CD4-positive, alpha-beta T cell treated with Interleukin-12 subunit alpha and Interleukin-12 subunit beta, for 1 hour (primary cell): ENCODE data around the gene COA3.

Experiments
- DNase-seq: peaks from one replicate; pipeline ENCODE4 v3.0.0-alpha.2; 2020

Gene COA3

GRCh38 chr17:42817866-42818265 lies 19.4 kb upstream of the COA3 start:
- no peak for DNase-seq

GRCh38 chr17:42814633-42815399 lies 16.3 kb upstream of the COA3 start:
- no peak for DNase-seq

- no peak for DNase-seq
Measured at GRCh38 chr17:42809250-42809649, 10.7 kb upstream of the COA3 start.

- no peak for DNase-seq
Measured at GRCh38 chr17:42806249-42806648, 7.7 kb upstream of the COA3 start.

DNA sequence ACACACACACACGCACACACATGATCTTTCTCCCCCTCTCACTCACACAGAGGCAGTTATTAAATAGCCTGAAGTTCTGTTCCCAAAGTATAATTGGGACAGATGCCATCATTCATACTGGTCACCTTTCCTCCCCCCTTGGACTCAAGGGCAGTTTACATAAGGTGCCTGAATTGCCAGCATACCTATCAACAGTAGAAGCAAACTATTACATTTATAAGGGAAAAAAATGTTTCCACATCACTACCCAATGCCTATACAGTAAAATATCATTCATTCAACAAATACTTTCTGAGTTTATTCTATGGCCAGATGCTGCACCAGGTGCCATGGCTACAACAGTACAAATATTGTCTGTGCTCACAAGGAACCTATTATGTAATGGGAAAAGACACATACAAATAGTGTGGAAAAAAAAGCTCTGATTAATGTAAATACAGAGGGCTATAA lies 6.4 kb upstream of the COA3 start:
- no peak for DNase-seq

DNA sequence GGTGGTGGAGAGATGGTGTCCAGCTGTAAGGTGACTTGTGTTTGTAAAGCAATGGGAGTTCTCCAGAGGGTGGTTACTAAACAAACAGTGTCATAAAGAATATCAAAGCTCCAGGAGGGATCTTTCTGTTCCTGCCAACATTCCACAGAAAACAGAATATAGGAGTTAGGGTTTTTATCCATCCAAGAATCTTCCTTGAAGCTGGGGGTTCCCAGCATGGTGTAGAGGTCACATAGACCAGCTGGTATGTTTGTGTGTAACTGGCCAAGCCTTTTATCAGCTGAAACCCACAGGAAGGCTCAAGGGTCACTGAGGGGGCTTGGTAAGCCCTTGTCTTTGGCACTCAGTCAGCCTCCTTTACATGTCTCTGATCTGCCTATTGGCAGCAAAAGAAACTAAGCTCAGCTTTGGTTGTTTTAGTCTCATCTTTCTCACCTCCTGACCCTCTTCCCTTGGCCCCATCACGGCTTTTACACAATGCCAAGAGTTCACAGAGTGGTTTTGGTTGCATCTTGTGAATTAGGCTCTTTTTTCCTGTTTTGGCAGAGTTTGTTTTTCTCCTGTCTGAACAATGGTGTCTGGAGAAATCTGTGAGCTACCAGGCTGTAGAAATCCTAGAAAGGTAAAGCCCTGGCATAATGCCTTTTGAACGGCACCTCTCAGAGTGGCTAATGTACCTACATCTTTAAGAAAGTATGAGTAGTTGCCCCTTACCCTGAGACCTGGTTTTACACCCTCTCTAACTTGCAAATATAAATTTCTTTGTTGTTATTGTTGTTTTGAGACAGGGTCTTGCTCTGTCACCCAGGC lies 4.8 kb upstream of the COA3 start:
- no peak for DNase-seq

- DNase-seq, result no peak
Measured at GRCh38 chr17:42798011-42798382, 507 bp downstream of the COA3 start.

- no peak for DNase-seq
Measured at GRCh38 chr17:42797067-42798007, 1.2 kb downstream of the COA3 start.

DNA sequence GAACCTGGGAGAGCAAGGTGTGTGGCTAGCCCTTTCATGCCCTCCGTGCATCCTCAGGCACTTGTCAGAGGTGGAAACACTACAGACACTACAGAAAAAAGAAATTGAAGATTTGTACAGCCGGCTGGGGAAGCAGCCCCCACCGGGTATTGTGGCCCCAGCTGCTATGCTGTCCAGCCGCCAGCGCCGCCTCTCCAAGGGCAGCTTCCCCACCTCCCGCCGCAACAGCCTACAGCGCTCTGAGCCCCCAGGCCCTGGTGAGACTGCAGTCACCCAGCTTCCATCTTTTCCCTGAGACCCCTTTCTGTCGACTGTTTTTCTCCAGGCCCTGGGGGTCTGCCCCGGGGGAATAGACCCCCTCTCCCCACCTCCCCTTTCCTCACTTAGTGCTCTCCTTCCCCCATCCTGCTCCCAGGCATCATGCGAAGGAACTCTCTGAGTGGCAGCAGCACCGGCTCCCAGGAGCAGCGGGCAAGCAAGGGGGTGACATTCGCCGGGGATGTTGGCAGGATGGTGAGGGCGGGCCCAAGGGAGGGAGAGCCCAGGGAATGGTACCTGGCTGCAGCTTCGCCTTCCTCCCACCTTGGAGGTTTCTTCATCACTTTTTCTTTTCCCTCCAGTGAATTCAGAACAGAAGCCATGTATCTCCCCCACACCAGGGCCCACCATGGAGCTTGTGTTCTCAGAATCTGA lies 2.3 kb downstream of the COA3 start:
- no peak for DNase-seq

GRCh38 chr17:42795465-42795864 lies 3.0 kb downstream of the COA3 start:
- no peak for DNase-seq

- DNase-seq, result no peak
Measured at GRCh38 chr17:42795061-42795460, 3.4 kb downstream of the COA3 start.

DNA sequence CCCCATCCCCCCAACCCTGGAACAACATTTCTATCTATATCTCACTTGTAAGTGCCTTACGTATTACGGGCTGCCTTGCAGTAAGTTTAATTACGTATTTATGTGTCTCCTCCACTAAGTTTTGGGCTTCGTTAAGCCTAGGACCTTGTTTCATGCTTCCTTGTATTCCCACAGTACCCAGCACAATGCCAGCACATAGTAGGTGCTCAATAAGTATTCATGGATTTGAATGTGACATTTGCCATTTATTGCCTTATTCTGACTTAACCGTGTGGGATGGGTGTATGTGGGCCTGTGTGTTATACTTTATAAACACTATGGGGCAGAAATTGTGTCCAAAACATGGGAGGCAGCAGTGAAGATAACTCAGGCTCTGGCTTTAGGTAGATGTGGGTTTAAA lies 6.0 kb downstream of the COA3 start:
- no peak for DNase-seq

DNA sequence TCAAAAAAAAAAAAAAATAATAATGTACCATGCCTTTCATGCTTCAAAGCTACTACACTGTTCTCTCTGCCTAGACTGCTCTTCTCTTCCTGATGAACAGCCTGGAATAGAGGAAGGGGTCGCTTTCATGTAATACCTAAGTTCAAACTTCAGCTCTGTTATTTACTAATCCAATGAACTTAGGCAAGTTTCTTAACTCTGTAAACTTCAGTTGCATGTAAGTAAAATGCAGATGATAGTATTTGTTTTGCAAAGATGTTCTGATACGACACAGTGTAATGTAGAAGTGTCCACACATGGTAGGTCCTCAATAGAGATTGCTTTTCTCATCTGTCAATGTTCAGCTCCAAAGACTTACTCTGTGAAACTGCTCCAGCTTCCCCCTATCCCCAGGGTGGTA lies 6.6 kb downstream of the COA3 start:
- DNase-seq, result no peak

DNA sequence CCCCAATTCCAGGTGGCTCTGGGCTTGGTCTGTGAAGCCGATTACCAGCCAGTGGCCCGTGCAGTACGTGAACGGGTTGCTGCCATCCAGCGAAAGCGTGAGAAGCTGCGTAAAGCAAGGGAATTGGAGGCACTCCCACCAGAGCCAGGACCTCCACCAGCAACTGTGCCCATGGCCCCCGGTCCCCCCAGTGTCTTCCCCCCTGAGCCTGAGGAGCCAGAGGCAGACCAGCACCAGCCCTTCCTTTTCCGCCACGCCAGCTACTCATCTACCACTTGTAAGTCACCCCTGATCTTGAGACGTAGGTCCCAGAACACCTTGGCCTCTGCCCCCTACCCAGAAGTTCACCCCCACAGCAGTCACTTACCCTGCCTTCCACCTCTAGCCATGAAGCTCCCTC lies 11.2 kb downstream of the COA3 start:
- DNase-seq, result no peak

DNA sequence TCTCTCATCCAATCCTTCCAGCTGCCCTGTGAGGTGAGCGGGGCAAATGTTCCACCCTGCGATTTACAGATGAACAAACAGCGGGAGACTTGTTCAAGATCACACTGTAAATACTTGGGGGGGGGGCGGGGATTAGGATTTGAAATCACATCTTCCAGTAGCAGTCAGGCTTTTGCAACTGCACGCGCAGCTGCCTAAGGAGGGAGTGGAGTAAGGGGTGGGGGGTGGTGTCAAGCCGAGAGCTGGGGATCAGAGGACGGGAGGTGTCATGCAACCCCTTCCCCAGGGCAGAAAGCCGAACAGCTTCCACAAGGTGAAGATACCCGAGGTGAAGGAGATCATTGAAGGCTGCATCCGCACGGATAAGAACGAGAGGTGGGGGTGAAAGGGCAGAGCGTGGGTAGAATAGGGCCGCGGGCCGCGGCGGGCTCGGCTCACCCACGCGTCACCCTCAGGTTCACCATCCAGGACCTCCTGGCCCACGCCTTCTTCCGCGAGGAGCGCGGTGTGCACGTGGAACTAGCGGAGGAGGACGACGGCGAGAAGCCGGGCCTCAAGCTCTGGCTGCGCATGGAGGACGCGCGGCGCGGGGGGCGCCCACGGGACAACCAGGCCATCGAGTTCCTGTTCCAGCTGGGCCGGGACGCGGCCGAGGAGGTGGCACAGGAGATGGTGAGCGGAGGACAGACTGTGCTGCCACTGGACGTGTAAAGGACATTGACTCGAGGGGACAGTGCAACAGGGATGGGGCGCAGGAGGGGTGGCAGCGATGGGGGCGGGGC lies 13.5 kb downstream of the COA3 start:
- no peak for DNase-seq

DNA sequence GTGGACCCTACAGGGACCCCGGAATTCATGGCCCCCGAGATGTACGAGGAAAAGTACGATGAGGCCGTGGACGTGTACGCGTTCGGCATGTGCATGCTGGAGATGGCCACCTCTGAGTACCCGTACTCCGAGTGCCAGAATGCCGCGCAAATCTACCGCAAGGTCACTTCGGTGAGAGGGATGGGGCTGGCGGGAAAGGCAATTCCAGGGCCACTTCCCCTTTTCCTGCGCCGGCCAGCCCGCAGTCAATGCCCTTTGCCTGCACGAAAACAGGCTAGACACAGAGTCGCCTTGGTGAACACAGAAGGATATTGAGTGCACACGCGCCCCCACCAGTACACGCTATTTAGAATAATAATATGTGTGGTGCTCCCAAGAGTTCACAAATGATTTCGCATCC lies 14.1 kb downstream of the COA3 start:
- DNase-seq, result no peak

- DNase-seq, result no peak
Measured at GRCh38 chr17:42783791-42784138, 14.7 kb downstream of the COA3 start.

DNA sequence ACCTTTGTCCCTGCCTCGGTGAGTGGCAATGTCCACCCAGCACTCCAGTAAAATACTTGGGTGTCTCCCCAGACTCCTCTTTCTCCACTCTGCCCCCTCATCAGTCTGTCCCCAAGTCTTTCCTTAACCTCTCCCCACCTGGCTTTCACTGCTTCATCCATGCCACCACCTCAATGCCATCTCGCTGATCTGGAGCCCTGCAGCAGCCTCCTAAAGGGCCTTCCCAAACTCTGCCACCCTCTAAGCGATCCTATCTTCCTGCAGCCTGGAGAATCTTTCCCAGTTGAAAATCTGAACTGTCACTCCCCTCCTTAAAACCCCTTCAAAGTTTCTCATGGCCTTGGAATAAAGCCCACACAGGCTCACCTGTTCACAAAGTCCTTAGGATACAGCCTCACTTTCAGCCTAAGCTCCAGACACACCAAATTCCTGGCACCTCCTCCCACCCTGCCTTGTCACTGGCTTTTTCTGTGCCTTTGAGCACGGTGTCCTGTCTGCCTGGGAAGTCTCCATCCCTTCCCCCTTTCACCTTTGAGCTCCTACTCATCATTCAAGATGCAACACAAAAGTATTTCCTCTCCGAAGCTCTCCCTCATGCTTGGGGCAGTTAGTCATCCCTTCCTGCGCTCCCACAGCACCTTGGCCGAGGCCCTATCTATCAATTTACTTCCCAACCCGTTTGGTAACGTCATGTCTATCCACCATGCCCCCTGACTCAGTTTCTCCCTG lies 15.3 kb downstream of the COA3 start:
- DNase-seq, result no peak

DNA sequence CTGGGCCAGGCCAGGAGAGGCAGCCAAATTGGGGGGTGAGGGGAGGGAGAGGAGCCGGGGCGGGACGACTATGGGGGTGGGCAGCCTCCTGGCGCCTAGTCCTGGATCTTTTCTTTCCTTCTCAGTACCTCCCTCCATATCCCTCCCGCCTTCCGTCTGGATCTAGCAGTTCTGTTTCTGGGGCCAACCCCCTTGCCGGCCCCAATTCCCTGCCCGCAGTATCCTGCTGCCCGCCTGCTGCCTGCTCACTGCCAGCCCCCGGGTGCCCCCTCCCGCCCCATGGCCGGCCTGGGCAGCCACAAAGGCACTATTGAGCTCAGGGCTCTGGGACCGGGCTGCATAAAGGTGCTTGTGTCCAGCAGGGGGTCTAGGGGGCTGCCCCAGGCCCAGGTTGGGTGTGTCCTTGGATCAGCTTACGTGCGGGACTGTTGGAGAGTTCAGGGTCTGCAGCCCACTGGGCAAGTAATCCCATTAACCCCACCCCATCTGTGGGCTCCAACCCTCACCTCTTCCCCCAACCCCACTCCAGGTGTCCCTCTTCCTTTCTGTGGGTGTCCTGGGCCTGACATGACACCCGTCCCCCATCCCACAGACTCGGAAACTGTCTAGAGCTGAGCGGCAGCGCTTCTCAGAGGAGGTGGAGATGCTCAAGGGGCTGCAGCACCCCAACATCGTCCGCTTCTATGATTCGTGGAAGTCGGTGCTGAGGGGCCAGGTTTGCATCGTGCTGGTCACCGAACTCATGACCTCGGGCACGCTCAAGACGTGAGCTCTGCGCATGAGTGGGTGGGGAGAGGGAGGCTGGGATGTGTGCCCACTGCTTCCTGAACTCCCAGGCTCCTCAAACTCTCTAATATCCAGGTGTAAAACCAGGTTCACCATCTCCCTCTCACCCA lies 16.1 kb downstream of the COA3 start:
- no peak for DNase-seq

DNA sequence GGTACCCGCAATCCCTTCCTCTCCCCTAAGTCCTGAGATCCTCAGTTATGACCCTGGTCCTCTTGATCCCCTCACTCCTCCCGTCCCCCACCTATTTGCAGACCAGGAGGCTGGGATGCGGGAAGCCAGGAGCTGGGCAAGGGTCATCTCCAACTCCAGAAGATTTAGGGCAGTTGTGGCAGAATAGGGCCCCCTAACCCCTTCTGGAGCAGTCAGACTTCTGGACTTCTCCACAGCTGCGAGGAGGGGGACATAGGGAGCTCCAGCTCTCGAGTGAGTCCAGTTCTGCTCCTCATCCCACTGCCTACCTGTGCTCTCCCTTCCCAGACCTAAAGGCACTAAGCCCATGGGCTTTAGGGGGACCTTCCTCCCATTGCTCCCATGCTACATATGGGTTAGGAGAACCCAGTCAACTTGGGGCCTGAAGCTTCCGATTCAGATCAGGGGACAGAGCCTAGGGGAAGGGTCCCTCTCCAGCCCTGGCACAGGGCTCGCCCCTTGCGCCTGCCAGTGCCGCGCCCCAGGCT lies 16.8 kb downstream of the COA3 start:
- no peak for DNase-seq
